NCI-H1417 (cell line): ENCODE results near the gene NAV2.
"Not testable (repeated sequence)": the region's sequence is repeated elsewhere in the genome, so short reads cannot be mapped to it uniquely, and the experiment has no call there.

Experiments used
- DNase-seq, 3 experiments: peaks; one replicate each; lab custom pipeline; 2025; lab: John Stamatoyannopoulos, UW

NAV2 gene

DNA sequence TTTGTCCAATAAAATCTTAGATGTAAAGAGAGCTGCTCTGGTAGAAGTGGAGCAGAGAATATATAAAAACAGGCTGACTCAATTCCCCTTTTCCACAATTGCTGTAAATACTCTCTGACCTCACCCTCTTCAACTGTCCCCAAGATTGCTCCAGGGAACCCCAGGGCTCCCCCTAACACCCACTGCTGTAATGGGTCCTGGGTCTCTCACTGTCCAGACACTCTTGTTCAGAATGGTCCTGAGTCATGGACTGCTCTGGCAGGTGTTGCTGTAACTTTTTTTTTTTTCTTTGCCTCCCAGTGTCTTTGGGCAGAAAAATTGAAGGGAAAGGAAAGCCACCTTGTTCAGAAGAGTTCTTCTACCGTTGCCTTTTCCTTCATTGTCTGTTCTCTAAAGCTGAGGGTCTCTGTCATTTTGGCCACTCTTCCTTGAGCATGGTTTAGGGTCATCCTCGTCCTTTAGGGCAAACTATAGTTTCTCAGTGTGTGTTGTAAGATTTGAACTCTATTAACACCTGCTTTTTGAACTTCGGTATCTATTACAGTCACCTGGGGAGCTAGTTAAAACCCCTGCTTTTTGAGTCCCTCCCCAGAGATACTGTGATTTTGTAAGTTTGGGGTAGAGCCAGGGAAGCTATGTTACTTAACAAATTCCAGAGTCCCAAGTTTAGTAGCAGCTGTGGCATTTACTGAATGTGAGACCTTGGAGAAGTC lies 209.5 kb downstream of the NAV2 start:
- DNase-seq, result no peak

DNA sequence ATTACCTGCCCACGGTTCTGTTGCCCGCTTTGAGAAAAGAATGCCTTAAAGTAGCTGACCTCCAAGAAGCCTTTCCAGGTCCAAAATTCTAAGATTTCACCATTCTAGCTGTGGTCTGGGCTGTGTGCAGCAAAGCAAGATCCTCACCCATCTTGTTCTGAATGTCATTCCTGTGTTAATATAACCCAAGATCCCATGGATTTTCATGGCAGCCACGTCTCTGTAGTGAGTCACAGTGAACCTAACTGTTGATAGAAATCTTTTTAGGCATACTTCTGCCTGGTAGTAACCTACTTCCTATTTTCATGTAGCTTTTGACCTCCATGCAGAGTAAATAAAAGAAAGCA lies 210.0 kb downstream of the NAV2 start:
- no peak for DNase-seq

DNA sequence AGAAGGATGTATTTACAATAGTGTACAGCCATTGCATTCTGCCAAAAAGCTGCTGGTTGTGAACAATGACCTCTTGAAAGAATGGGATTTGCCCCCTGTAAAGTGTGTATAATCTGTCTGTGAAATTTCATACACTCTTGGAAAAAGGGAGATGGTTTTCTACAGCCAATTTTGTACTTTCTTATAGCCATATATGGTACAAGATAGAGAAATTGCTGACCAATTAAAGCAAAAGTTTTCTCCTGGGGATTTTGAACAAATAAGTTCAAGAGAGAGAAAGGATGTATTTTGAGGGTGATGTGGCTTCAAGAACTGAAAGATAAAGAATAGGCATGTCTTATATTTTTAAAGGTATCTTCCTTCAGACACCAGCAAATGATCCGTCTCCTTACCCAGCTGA lies 211.0 kb downstream of the NAV2 start:
- no peak for DNase-seq

DNA sequence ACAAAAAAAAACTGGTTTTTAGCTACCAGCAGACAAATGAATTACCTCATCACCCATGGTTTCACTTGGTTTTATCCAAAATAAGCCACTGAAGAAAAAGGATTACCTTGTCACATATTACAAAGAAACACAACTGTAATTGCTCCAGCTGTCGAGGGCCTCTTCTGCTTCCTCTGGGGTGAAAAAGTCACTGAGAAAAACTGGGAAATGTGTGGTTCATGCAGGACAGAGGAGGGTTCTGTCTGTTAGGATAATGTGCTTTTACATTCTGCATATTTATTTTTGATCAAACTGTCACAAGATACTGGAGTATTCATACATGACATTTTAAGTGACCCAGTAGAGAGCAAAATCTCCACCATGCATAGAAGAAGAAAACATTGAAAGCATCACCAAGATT lies 211.7 kb downstream of the NAV2 start:
- no peak for DNase-seq

DNA sequence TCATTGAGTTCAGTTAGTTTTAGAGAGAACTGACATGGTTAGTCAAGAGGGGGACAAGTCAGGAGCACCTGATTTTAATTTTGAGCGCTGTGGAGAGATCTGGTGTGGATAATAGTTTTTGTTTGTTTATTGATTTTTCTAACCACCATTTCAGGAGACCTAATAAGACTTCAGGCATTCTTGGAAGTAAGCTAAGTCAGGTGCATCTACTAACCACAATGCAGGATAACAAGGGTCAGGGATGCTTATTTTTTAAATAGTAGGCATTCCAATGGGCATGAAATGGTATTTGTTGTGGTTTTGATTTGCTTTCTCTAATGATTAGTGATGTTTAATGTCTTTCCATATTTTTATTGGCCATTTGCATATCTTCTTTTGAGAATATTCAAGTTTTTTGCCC lies 212.1 kb downstream of the NAV2 start:
- no peak for DNase-seq

DNA sequence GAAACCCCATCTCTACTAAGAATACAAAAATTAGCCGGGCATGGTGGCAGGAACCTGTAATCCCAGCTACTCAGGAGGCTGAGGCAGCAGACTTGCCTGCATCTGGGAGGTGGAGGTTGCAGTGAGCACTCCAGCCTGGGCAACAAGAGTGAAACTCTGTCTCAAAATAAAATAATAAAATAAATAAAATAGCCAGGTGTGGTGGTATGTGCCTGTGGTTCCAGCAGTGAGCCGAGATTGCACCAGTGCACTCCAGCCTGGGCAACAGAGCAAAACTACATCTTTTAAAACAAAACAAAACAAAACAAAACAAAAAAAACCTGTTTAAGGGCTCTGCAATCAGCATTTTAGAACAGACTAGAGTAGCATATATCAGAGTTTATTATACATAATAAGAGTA lies 214.8 kb downstream of the NAV2 start:
- not testable (repeated sequence) for DNase-seq

DNA sequence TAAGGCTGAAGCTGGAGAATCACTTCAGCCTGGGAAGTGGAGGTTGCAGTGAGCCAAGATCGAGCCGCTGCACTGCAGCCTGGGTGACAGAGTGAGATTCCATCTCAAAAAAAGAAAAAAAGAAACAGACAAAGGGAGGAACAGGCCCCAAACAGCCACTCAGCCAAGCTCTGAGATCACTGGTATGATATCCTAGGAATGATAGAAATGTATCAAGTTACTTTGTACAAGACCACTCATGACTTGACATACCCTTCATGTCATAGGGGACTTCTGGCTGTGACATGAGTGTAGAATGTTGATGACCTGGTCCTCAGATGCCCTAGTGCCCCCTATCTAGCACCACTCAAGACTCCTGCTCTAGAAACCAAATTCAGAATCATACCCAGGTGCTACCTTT lies 216.5 kb downstream of the NAV2 start:
- DNase-seq, result no peak

DNA sequence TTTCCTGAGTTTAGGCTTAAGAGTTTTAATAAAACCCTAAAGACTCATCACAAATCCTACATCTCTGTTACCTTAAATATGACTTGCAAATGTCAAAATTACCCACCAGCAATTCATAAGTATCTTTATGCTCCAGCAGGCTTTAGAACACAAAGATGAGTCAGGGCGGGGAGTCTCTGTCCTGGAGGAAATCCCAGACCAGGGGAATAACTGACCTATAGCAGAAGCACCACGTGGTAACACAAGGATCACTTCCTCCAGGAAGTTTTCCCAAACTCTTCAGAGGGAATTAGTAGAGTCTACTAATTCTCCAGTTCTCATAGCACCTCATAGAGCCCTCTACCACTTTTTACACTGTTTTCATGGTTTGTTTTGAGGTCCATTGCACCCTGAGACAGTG lies 217.0 kb downstream of the NAV2 start:
- no peak for DNase-seq

DNA sequence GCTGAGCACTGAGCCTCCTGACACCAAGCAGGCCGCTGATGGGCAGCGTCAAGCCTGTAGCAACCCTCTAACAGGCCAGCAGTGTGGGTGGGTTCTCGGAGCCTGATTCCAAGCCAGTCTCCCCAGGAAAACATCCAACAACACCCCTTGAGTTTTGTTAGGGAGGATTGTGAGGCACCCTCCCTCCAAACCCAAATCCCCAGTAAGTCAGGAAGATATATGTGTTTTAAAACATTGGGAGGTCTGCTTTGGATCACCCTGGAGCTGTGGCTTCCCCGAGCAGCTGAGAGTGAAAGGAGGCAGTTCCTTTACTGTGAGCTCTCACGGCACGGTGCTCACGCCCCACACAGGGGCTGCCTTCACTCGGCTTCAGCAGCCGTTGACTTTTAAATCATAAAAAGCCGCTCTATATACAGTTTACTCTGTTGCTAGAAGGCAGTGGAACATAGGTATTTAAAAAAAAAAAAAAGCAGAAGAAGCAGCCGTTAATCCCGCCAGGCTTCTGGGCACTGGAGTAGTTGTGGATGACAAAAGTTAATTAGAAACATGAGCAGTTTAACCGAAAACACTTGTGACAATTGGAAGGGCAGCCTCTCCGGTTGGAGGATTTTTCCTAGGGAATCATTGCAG lies 218.6 kb downstream of the NAV2 start:
- peak in 1 of 3 experiments; percentile 60 for DNase-seq

DNA sequence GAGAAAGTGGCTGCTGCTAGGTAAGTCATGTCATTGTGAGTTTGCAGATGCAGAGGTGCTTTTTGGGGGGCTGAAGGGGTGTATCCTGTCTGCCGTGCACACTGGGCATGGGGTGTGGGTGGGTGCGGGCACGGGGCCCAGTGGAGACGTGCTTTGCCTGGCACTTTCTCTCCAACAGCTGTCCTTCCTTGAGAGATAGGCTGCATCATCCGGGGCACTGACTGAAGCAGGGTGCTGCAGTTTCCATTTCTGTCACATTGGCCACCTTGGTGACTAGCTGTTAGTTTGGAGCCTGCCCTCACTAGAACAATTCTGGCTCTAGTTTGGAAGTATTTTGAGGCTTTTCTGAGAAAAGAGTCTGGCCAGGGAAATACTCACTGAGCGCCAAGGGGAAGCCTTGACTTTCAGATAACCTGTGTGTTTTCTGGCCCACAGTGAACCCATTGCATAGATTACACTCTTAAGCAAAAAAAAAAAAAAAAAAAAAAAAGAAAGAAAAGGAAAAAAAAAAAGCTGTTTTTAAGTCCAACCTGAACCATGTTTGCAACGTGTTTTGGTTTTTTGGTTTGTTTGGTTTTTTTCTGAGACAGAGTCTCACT lies 219.2 kb downstream of the NAV2 start:
- DNase-seq, result peak in 1 of 3 experiments; percentile 40

DNA sequence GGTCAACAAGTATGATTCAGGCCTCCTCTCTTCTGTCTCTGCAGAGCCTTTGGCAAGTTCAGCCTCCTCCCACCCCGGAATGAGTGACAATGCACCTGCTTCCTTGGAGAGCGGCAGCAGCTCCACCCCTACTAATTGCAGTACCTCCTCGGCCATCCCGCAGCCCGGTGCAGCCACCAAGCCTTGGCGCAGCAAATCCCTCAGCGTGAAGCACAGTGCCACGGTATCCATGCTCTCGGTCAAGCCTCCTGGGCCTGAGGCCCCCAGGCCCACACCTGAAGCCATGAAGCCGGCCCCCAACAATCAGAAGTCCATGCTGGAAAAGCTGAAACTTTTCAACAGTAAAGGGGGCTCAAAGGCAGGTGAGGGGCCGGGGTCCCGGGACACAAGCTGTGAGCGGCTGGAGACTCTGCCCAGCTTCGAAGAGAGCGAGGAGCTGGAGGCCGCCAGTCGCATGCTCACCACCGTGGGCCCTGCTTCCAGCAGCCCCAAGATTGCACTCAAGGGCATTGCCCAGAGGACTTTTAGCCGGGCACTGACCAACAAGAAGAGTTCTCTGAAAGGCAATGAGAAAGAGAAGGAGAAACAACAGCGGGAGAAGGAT lies 220.6 kb downstream of the NAV2 start:
- DNase-seq, result no peak

DNA sequence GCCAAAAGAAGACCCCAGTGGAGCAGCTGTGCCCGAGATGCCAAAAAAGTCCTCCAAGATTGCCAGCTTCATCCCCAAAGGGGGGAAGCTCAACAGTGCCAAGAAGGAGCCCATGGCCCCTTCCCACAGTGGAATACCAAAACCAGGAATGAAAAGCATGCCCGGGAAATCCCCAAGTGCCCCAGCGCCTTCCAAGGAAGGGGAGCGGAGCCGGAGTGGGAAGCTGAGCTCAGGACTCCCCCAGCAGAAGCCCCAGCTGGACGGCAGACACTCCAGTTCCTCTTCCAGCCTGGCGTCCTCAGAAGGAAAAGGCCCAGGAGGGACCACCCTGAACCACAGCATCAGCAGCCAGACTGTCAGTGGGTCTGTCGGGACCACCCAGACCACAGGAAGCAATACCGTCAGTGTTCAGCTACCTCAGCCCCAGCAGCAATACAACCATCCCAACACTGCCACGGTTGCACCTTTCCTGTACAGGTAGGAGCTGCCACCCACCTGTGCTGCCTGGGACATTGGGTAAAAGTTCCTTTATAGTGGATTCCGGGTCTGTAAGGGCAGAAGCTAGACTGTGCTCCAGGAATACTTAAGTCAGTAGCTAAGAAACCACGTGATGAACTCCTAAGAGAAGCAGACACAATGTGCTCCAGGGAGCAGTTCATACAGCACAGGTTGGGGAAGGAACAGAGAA lies 221.3 kb downstream of the NAV2 start:
- DNase-seq, result no peak

DNA sequence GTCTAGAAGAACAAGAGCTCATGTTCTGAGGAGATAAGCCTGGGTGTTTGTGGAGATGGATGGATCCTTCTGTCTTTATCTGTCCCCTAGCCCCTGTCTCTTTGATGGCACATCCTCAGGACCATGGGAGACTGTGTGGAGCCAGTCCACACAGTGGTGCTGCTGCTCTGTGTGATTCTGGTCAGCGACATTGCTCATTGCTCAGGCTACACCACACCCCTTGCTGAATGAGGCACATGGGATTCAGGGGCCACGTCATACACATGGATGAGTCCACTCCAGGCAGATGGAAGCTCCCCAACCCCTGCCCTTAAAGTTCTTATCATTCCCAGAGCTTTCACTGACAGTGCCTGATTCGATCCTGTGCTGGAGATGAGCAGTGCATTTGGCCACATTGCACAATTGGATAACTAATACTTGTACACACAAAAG lies 222.2 kb downstream of the NAV2 start:
- no peak for DNase-seq

DNA sequence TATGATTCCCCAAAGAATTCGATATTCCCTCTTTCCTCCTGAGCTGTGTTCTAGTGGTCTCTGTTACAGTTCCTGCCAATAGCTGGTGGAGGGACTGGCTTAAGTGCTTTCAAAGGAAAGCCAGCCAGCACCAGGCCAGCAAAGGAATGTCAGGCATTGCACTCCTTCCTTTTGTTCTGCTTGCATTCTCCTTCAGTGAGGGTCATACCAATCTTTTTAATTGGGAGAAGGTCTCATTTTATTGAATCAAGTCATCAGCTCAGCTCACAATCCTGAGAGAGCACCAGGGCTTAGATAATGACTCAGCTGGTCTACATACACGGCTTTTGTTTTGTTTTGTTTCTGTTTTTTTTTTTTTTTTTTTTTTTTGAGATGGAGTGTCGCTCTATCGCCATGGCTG lies 222.9 kb downstream of the NAV2 start:
- DNase-seq, result no peak

DNA sequence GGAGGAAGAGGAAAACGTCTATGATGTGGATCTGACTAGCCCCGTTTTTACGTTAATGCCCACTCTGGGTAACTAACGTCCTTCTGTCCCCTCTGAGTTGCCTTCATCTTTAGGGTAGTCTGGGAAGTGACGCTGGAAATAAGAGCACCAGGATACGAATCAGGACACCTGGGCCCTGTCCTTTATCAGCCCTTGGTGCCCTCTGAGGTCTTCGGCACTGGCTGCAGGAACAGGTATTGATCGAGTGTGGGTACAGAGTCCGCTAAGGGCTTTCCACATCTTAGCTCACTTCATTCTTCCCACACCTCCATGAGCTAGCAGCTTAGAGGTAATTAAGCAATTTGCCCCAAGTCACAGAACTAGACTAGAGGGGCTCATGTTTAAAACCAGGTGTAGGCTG lies 223.8 kb downstream of the NAV2 start:
- DNase-seq, result no peak

DNA sequence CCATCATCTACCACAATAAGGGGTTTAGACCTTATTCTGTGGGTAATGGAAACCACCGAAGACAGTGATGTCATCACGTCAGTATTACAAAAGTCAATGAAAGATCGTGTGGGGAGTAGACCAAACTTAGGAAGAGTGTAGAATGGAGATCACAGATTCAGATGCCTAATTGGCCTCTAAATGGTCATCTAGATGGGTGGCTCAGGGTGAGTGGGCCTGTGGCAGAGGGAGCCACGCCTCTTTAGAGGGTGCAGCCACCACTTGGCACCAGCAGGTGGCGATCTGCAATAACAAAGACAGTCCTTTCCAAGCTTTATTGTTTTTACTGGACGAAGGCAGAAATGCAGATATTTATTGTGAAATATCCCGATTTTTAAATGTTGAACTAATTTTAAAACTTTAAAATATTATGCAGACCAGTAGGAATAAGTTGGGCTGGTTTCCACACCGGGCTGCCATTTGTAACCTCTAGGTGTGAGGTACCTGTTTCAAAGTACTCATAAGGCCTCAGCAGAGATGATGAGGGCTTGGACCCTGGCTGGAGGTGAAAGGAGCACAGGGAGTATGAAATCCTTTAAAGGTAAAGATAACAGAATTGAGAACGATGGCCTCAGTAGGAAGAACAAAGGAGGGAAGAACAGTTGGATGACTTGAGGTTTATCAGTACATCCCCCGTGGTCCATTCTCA lies 225.7 kb downstream of the NAV2 start:
- DNase-seq, result peak; percentile 30 to 64 (median 40)

DNA sequence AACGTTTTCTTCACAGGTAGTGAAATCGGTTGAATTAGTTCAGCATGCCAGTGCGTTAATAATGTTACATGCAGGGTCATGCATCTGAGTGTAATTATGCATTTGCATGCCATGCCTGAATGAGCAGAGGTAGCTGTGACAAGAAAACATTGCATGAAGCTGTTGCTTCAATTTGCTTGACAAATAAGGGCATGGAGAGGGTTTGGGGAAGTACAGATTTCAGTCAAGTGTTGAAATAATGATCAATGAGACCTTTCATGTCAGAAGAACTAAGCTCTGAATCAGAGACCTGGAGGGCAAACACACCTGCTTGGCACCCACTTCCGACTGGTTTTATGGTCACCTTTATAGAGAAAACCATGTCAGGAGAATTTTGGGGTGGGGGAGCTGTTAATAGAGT lies 226.2 kb downstream of the NAV2 start:
- DNase-seq, result peak in 2 of 3 experiments; percentile 53 to 84

DNA sequence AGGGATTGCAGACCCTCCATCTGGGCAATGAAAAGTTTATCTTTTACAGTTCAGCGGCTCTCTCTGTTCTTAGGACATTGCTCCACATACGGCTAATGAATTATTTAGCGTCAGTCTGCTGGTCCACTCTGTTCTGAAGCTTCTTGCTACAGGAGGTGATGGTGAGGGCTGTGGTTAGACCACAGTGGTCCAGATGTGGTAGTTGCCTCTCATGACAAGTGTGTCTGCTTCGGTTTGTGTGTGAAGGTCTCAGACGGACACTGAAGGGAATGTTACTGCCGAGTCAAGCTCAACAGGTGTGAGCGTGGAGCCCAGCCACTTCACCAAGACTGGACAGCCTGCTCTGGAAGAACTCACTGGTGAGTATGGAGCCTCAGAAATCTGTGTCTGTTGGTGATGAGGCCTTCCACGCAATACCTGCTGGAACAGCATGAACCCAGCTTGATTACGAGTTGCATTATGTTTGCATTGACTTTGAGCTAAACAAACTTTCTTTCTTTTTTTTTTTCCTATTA lies 226.8 kb downstream of the NAV2 start:
- DNase-seq, result no peak

DNA sequence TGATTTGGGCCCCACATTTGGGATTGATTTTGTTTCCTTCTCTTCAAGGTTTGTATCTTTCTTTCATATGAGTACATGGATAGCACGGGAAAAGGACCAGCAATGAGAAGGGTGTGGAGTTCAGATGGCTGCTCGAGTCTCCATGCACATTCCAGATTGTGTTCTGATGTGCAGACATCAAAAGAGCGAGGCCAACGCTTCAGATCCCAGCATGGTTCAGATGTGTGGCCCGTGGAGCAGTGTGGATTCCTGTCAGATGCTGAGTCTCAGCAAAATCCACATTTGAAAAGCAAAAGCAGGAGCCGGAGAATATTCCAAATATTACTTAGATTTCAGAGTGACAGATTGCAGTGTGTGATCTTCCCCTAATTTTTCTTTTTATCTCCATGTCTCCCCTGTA lies 228.2 kb downstream of the NAV2 start:
- DNase-seq, result no peak

DNA sequence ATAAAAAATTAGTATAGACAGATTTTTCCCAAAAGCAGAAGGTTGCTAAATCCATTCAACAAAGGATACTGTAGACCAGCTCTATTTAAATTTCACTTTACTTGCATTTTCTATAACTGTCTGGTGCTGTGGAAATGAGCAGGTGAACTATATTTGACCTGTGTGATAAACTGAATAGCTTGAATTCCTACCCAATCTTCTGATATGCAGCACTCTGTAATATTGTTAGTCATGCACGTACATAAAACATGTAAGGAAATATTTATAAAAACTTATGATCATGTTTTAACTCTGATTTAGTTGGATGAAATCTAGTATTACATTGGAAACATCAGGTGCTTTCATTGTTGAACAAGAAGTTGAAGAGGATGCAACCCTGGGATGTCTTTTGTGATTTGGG lies 234.0 kb downstream of the NAV2 start:
- DNase-seq, result no peak

DNA sequence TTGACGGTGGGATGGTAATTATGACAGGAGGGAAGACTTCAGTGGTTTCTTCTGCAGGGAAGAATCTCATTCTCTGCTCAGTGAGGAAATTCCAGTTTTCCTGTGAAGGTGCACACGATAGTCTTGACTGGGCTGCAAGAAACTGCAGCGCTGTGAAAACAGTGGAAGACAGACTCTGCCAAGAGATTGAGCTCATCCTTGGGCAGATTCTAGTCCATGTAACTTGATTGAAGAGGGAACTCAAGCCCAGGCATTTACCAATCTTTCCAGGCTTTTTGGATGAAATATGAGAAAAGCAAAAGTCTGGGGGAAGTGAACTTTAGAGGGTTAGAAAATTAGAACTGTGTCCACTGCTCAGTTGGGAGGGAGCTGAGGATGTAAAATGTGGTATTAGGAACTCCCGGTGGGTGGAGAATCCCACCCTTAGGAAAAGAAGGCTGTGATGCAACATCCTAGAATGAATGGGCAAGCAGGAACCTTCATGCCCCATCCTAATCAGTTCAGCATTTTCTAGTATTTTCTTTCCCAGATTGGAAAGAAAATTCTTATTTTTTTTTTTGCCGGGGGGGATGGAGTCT lies 235.0 kb downstream of the NAV2 start:
- no peak for DNase-seq
